ENCODE measurements around the gene C3orf70. TPM values are rescaled to one million over a fixed set of nuclear protein-coding genes. Genes with fewer than 3 reads are reported as not detected.

Gene C3orf70
- total RNA-seq, 1 donor from 2014 or later, result 0.07 TPM

DNA sequence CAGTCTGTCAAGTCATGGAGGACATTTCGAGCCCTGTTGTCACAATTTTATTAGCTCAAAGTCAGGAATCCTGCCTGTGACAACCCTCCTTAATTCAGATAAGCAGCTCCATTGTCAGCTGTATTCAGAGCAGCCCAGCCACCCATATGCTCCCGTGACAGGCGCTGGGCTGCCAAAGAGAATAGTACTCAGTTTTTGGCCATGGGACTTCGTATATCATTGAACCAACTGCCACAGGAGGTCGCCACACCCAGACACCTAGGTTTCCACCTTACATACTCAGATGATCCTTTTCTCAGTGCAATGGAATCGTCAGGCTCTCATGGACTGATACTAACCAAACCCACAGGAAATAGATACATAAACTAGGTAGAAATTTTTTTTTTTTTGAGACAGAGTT lies 100.2 kb downstream of the C3orf70 start:
- intact Hi-C loops (cut with micrococcal nuclease), result no loop called here

DNA sequence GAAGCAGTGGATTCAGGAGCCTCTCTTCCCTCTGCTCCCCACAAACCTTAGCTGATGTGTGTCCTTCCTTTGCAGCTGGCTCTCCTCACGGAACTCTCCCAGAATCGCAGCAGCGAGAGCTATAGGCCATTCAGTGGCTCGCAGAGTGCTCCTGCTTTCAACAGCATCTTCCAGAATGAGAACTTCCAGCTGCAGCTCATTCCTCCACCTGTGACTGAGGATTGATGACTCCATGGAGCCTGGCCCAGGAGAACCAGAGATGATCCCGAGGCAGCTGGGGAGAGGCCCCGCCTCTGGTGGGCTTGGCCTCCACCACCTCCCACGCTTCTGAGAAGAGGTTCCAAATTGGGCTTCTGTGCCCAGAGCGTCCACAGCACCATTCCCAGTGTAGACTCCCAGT lies 101.1 kb downstream of the C3orf70 start:
- intact Hi-C loops (cut with micrococcal nuclease), result no loop called here

DNA sequence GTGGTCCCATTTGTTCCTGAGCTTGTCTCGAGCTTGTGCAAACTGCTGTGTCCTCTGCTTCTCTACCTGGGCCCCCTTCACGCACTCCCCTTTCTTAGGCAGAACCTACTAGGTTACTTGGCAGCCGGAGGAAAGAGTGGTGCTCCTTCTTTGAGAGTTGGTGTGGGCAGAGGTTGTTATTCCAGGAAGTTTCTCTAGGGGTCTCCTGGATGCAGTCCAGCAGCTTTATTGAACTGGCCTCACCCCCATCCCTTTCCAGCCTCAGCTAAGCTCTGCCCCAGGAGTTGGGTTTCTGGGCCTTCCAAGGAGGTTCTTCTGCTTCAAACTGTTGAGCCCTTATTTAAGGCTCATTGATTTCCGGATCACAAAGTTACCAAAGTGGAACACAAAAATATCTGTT lies 103.2 kb downstream of the C3orf70 start:
- intact Hi-C loops (cut with micrococcal nuclease), result no loop called here

DNA sequence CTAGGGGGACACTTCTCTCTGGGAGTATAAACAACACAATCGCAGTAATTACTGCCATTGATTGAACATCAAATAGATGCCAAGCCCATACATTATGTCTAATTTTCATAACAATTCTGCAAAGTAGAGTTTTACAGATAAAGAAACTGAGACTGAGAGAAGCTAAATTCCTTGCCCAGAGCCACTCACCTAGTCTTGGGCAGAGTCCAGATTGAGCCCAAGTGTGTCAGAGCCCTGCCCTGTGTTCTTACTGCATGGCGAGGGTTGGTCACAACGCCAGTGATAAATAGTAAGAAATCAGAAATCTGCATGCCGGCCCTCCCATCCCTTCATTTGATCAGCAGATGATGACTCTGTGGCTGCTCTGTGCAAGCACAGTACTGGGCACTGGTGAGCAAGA lies 106.3 kb downstream of the C3orf70 start:
- intact Hi-C loops (cut with micrococcal nuclease), result no loop called here

DNA sequence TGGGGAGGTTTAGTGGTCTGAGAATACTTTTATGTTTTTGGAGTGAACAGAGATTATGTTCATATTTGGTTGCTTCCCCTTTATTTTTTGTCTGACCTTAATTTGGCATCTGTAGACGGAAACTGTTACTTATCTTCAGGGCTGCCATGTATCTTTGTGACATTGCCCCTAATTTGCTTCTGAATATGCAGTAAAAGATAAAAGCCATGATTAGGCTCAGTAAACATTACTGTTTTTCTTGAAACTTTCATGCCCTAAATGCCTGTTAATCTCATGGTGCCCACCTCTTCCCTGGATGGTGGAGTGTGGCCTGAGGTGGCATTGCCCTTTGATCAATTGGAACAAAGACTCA lies 106.7 kb downstream of the C3orf70 start:
- intact Hi-C loops (cut with micrococcal nuclease), result no loop called here

DNA sequence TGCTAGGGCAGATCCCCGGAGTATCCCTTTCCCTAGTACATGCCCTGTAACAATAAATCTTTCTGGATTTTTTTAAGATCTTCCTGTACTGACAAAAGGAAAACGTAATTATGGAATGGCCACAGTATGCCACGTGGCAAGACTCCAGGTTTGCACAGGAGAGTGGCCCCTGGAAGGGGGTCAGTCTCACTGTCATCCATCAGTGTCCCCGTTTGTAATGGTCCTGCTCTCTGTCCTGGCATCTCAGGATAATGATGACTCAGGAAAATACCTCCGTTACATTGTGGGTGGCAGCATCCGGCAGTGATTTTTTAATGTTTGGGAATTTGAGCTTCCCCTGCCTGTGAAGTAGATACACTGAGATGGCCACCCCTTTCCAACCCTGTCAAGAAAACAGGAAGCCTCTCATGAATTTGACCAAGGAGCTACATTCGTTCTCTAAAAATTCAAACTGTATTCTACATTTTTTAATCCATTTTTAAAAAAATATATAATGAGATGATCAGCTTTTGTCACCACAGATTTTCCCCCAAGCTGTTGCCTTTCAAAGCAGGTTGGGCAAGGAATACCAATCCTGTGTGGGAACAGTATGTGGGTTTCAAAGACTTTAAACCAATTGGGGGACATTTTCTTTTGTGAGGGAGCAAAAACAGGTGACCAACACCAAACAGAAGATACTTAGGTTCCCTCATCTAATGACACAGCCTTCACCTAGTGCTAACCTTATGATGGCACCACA lies 110.4 kb downstream of the C3orf70 start:
- intact Hi-C loops (cut with micrococcal nuclease), result no loop called here

DNA sequence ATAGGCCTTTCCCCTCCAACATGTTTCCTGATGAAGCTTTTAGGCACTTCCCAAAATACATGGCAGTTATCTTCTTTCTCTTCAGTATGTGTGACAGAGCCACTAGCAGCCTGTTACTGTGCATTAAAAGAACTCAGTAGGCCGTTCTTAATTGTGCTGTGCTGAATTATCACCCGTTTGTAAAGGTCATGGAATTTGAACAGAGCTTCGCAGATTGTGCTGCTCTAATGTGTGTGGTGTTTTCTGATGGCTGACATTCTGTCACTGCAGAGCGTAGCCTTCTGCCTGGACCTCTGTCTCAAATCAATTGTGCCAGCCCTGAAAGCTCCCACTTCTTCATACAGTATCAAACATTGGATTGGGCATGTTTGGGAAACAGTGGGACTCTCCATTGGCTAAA lies 111.3 kb downstream of the C3orf70 start:
- intact Hi-C loops (cut with micrococcal nuclease), result no loop called here

DNA sequence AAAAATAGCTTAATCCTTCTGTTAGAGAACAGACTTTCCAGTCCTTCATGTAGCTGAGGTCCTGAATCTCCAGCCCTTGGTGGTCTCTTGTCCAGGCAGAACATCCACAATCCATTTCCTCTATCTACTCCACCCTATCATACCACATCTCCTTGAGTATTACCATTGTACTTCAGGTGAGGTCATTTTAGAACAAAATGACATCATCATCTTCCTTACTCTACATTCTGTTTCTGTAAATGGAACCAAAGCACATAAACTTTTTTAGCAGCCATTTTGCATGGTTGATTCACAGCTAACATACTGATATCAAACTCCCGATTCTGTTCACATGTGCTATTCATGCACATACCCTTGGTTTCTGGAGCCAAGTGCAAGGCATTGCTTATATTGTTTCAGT lies 112.4 kb downstream of the C3orf70 start:
- intact Hi-C loops (cut with micrococcal nuclease), result no loop called here

DNA sequence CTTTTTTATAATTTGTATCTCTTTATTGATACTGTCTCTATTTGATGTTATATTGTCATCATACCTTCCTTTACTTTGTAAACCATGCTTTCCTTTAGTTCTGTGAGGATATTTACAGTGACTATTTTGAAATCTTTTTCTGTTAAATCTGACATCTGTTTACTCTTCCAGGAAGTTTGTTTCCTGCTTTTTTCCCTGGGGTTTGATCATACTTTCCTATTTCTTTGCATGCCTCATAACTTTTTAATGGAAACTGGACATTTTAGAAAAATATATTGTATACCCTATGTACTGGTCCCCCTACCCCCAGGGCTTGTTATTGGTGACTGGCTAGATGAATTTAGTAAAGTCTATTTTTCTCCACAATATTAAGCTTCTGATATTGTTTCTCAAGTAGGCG lies 115.1 kb downstream of the C3orf70 start:
- intact Hi-C loops (cut with micrococcal nuclease), result no loop called here

DNA sequence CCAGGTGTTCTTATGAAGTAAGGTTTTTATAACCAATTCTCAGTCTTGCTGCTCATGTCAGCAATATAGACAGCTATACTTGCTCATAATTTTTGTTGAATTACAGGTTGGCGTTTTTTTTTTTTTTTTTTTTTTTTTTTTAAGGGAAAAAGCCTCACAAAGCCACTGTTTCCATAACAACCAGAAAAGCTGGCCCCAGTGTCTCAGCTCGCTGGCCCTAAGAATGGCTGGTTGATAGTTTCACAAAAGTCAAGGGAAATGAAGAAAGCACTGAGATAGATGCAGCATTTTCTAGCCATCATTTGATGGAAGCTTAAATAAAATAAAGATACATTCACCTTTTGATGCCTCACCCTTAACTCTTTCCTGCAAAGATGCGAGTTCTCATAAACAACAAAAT lies 121.9 kb downstream of the C3orf70 start:
- intact Hi-C loops (cut with micrococcal nuclease), result no loop called here

DNA sequence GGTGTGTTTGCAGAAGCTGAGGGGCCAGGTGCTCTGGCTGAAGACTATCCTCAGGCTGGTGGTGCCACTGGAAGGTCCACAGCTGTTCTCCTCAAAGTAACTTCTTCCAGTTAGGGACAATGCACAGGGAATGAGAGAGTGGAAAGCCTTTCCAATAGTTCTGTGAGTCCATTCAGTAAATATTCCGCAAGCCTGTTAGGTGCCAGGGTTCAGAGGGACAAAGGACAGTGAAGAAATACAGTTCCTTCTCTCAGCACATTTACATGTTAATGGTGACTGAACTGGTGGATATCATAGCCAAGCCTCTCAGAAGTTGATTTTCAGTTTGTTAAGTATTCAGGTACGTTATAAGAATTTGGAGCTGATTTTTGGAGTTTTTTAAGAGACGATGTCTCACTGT lies 122.5 kb downstream of the C3orf70 start:
- intact Hi-C loops (cut with micrococcal nuclease), result no loop called here

DNA sequence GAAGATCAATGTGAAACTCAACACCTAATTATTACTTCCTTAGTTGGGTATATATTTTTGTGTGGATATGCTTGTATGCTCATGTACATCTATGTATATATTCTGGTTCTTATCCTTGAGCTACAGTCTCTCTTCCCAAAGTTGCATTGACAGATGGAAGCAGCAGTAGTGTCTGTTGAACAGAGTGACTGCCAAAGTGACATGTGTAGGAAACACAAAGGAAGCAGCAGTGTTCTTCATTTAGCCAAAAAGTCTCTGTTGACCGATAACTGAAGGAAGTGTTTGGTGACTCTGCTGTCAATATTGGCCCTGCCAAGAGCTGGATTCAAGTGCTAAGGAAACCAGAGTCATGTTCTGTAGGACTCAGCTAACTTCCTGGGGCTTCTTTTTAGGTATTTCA lies 123.8 kb downstream of the C3orf70 start:
- intact Hi-C loops (cut with micrococcal nuclease), result no loop called here

DNA sequence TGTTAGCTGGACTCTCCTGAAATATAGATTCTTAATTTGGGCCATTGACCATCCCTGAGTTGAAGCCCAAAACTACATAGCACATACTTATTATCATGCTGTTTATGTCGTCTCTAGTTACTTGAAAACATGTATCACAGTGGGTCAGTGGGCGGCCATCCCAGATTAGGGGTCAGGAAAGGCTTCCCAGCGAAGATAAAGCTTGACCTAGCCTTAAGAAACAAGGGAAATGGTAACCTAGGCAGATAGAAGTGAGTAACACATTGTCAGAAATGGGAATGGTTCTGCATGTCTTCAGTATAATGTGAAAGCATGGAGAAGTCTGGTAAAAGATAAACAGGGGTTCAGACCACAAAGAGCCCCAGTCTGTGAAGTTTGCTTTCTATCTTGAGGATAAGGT lies 124.7 kb downstream of the C3orf70 start:
- intact Hi-C loops (cut with micrococcal nuclease), result no loop called here

Other genes with a start within 250 kb of the C3orf70 start
- gene EHHADH, start 101.0 kb upstream of the C3orf70 start, total RNA-seq, result 3.3 and 3.8 TPM in 2 replicates
- gene MAP3K13, start 210.1 kb upstream of the C3orf70 start, total RNA-seq, result 10.3 and 11.8 TPM in 2 replicates

Data from T-helper 2 cell treated with Interferon-gamma antibody and Interleukin-4, amounts not matched to agents 100 ng/mL and 5 ng/mL, for 36 hours (primary cell).